Body of pancreas (tissue), 4 donors: ENCODE measurements around the gene BIK. TPM values are rescaled to one million over a fixed set of nuclear protein-coding genes. Genes with fewer than 3 reads are reported as not detected.

Source experiments
- ATAC-seq: fragments of 150-250 bp; one replicate; pipeline ENCODE4 v1.9.1; 2016
- DNase-seq, 4 donors: peaks; one replicate each; pipeline ENCODE4 v3.0.0-alpha.2; 2019
- H3K27ac ChIP-seq, 4 donors: fragments of 200-600 bp; sonication (generic); 1 replicate in 3 of 4; 2 replicates in 1 of 4; pipeline versions ENCODE4 v1.5.1 to v1.6.1; 2016 to 2019; ENCODE audit warnings: mild to moderate bottlenecking in 1 of 4, mixed read lengths in 1 of 4, moderate library complexity in 1 of 4
- H3K27me3 ChIP-seq, 2 donors: fragments of 200-600 bp; sonication (generic); one replicate each; pipeline ENCODE4 v1.6.0; 2016; ENCODE audit warnings: mild to moderate bottlenecking in 1 of 2
- H3K36me3 ChIP-seq, 2 donors: fragments of 200-600 bp; sonication (generic); replicated peaks in 1 of 2; 2 replicates each; pipeline ENCODE4 v1.5.1; 2016; ENCODE audit warnings: low read depth in 2 of 2; ENCODE audit not compliant: insufficient read depth in 1 of 2
- H3K4me1 ChIP-seq: fragments of 200-600 bp; sonication (generic); one replicate; pipeline ENCODE4 v1.6.0; 2016
- H3K4me3 ChIP-seq, 2 donors: fragments of 200-600 bp; sonication (generic); 1 replicate in 1 of 2; 2 replicates in 1 of 2; pipeline ENCODE4 v1.5.1; 2016 to 2019
- H3K9me3 ChIP-seq, 3 donors: fragments of 200-600 bp; sonication (generic); 1 replicate in 2 of 3; 2 replicates in 1 of 3; pipeline ENCODE4 v1.5.1; 2016
- CTCF ChIP-seq, 7 experiments: fragments of 450-650 bp in 4 of 7; fragments of 200-600 bp in 3 of 7; sonication (generic) in 3 of 7; IDR thresholded peaks; one replicate each; pipeline ENCODE4 v1.5.1; 2016 to 2019; ENCODE audit warnings: antibody characterized with exemption in 7 of 7
- POLR2A ChIP-seq, 3 donors: fragments of 450-650 bp; IDR thresholded peaks; one replicate each; pipeline ENCODE4 v1.6.1; 2016; ENCODE audit warnings: antibody characterized with exemption in 3 of 3, mild to moderate bottlenecking in 2 of 3
- WGBS, 2 donors: methylation state at CpG; one replicate each; pipeline ENCODE4 v1.1.5; 2017; 5-methylcytosine and 5-hydroxymethylcytosine counted together
- intact Hi-C: fragments of 100-400 bp; cut with DNase I; formaldehyde crosslinking; loops from one replicate; pipeline ENCODE4 v1.15.1; 2023
- total RNA-seq, 2 donors: library from RNA; depleted of rRNA; stranded (reverse); fragments of >200 nt; gene quantifications; one replicate each; pipeline ENCODE4 v1.1.0, GENCODE V29; 2016

The BIK gene
- total RNA-seq, 2 donors from 2014 or later = 1.6 to 11.5 TPM

- ATAC-seq (no peak), DNase-seq (no peak)
- no peaks in the 10 kb centered on the region for H3K4me1 ChIP-seq
- H3K36me3 ChIP-seq = no peaks in the 10 kb centered on the region
- no peaks in the 10 kb centered on the region for H3K27me3 ChIP-seq
- no peak overlapping the region for H3K27ac ChIP-seq
- WGBS, 2 donors = 86 to 94% methylated on average over 6 to 12 of the region's 12 CpGs
- H3K9me3 ChIP-seq = no peaks in the 10 kb centered on the region
- H3K4me3 ChIP-seq = no peak overlapping the region
- intact Hi-C loops = no loop called here
- no peak for TF ChIP-seq POLR2A (IDR thresholded peaks at IDR 0.05)
- no peak for TF ChIP-seq CTCF (IDR thresholded peaks at IDR 0.05)
Measured at GRCh38 chr22:43078522-43078921, 32.0 kb upstream of the BIK start.

- TF ChIP-seq POLR2A (IDR thresholded peaks at IDR 0.05) (no peak), CTCF (IDR thresholded peaks at IDR 0.05) (no peak)
- no peaks in the 10 kb centered on the region for H3K27me3 ChIP-seq
- intact Hi-C loops = no loop called here
- no peak overlapping the region for H3K4me3 ChIP-seq
- WGBS, 2 donors = 92 to 97% methylated on average over 12 to 14 of the region's 14 CpGs
- DNase-seq = no peak
- no peaks in the 10 kb centered on the region for H3K36me3 ChIP-seq
- no peak overlapping the region for H3K27ac ChIP-seq
- H3K9me3 ChIP-seq = no peaks in the 10 kb centered on the region
- H3K4me1 ChIP-seq = no peaks in the 10 kb centered on the region
- ATAC-seq = no peak
Measured at GRCh38 chr22:43079742-43080141, 30.8 kb upstream of the BIK start.

- Histone ChIP-seq H3K9me3 (no peaks in the 10 kb centered on the region), H3K27ac (no peak overlapping the region), H3K4me3 (no peak overlapping the region), H3K27me3 (no peaks in the 10 kb centered on the region), H3K4me1 (no peaks in the 10 kb centered on the region), H3K36me3 (no peaks in the 10 kb centered on the region)
- TF ChIP-seq CTCF (IDR thresholded peaks at IDR 0.05) (no peak), POLR2A (IDR thresholded peaks at IDR 0.05) (no peak)
- no peak for DNase-seq
- intact Hi-C loops = no loop called here
- ATAC-seq = no peak
- 92 to 94% methylated on average over 2 of the region's 2 CpGs for WGBS, 2 donors
Measured at GRCh38 chr22:43080616-43081015, 29.9 kb upstream of the BIK start.

GRCh38 chr22:43081968-43082367 is 28.6 kb upstream of the BIK start:
- no peak overlapping the region for H3K4me3 ChIP-seq
- ATAC-seq (no peak), DNase-seq (no peak)
- WGBS, 2 donors = 95 to 98% methylated on average over 4 of the region's 4 CpGs
- no peaks in the 10 kb centered on the region for H3K36me3 ChIP-seq
- no peaks in the 10 kb centered on the region for H3K9me3 ChIP-seq
- TF ChIP-seq CTCF (IDR thresholded peaks at IDR 0.05) (no peak), POLR2A (IDR thresholded peaks at IDR 0.05) (no peak)
- no peak overlapping the region for H3K27ac ChIP-seq
- H3K27me3 ChIP-seq = no peaks in the 10 kb centered on the region
- H3K4me1 ChIP-seq = no peaks in the 10 kb centered on the region
- intact Hi-C loops = no loop called here
